Activated CD4-positive, alpha-beta T cell treated with anti-CD3 and anti-CD28 coated beads for 1 hour (primary cell): Measurements from ENCODE around the gene IGFALS.

Experiments
- DNase-seq: peaks from one replicate; pipeline ENCODE4 v3.0.0-alpha.2; 2020

IGFALS gene

GRCh38 chr16:1741553-1742165, 51.8 kb downstream of the IGFALS start:
- no peak for DNase-seq

GRCh38 chr16:1740781-1741490, 52.6 kb downstream of the IGFALS start:
- no peak for DNase-seq
